PC-3 (cell line): ENCODE data around the gene CEP85L. TPM values are rescaled to one million over a fixed set of nuclear protein-coding genes. Genes with fewer than 3 reads are reported as not detected.

Source experiments
- ATAC-seq: fragments of 200-7000 bp; cut with Tn5 transposase; 2 replicates; pipeline ENCODE4 v1.9.1; 2020; ENCODE audit warnings: mild to moderate bottlenecking, moderate library complexity
- BruUV-seq: library from RNA; stranded (reverse); fragments of 400-500 nt; replicated peaks from 2 replicates; lab custom pipeline; 2021; lab: Mats Ljungman, UMichigan
- CTCF ChIA-PET: fragments of 300-600 bp; sonication (Branson Sonifier 250); formaldehyde crosslinking; loops from one replicate; lab custom pipeline; 2022; ENCODE audit warnings: antibody characterized with exemption; lab: Charles Lee
- POLR2A ChIA-PET: fragments of 300-600 bp; sonication (Branson Sonifier 250); formaldehyde crosslinking; loops from one replicate; lab custom pipeline; 2022; ENCODE audit warnings: antibody characterized with exemption; ENCODE audit not compliant: unreplicated experiment; lab: Charles Lee
- DNase-seq: peaks from one replicate; pipeline ENCODE4 v3.0.0-alpha.2; 2015
- H2AFZ ChIP-seq: fragments of 300-600 bp; sonication (generic); 2 replicates; pipeline ENCODE4 v1.6.0; 2016; ENCODE audit warnings: antibody characterized with exemption, low read length
- H3F3A ChIP-seq: fragments of 300-600 bp; sonication (generic); one replicate; pipeline ENCODE4 v1.6.0; 2017; ENCODE audit warnings: antibody characterized with exemption, low read length, control low read depth, mild to moderate bottlenecking; ENCODE audit not compliant: unreplicated experiment
- H3K27ac ChIP-seq: fragments of 300-600 bp; sonication (generic); 2 replicates; pipeline ENCODE4 v1.5.1; 2016; ENCODE audit warnings: mild to moderate bottlenecking, low read length
- H3K27me3 ChIP-seq: fragments of 300-600 bp; sonication (generic); 2 replicates; pipeline ENCODE4 v1.6.1; 2016; ENCODE audit warnings: low read length, mixed read lengths
- H3K36me3 ChIP-seq: fragments of 300-600 bp; sonication (generic); 2 replicates; pipeline ENCODE4 v1.6.1; 2016; ENCODE audit warnings: low read depth, mixed run types, low read length, mixed read lengths
- H3K4me1 ChIP-seq: fragments of 300-600 bp; sonication (generic); 2 replicates; pipeline ENCODE4 v1.5.1; 2016; ENCODE audit warnings: low read length; ENCODE audit not compliant: insufficient read depth
- H3K4me2 ChIP-seq: fragments of 300-600 bp; sonication (generic); 2 replicates; pipeline ENCODE4 v1.6.0; 2016; ENCODE audit warnings: low read length
- H3K4me3 ChIP-seq: fragments of 300-600 bp; sonication (generic); 2 replicates; pipeline ENCODE4 v1.5.1; 2016; ENCODE audit warnings: mild to moderate bottlenecking, low read length, mixed read lengths
- H3K79me2 ChIP-seq: fragments of 300-600 bp; sonication (generic); 2 replicates; pipeline ENCODE4 v1.6.1; 2017; ENCODE audit warnings: low read length, mixed read lengths
- H3K9ac ChIP-seq: fragments of 300-600 bp; sonication (generic); 2 replicates; pipeline ENCODE4 v1.6.0; 2016; ENCODE audit warnings: mild to moderate bottlenecking, low read length
- H3K9me2 ChIP-seq: fragments of 300-600 bp; sonication (generic); replicated peaks from 2 replicates; pipeline ENCODE4 v1.6.1; 2016; ENCODE audit warnings: mixed run types, low read length, mixed read lengths
- H3K9me3 ChIP-seq: fragments of 300-600 bp; sonication (generic); 2 replicates; pipeline ENCODE4 v1.6.1; 2016; ENCODE audit warnings: low read length, mixed read lengths
- H4K20me1 ChIP-seq: fragments of 300-600 bp; sonication (generic); 2 replicates; pipeline ENCODE4 v1.6.1; 2016; ENCODE audit warnings: low read length, mixed read lengths
- EZH2 ChIP-seq: fragments of 300-600 bp; sonication (generic); IDR thresholded peaks from one replicate; pipeline ENCODE4 v1.6.1; 2017; ENCODE audit warnings: antibody characterized with exemption, mild to moderate bottlenecking, low read length; ENCODE audit not compliant: unreplicated experiment
- EZH2phosphoT487 ChIP-seq: fragments of 300-600 bp; sonication (generic); IDR thresholded peaks from 2 replicates; pipeline ENCODE4 v1.6.1; 2018; ENCODE audit warnings: mild to moderate bottlenecking, antibody characterized with exemption, low read length, borderline replicate concordance
- intact Hi-C: fragments of 100-400 bp; cut with micrococcal nuclease; formaldehyde crosslinking; loops from 2 replicates; pipeline ENCODE4 v1.9.0; 2023
- total RNA-seq: library from RNA; depleted of rRNA; stranded (reverse); fragments of >200 nt; gene quantifications from 2 replicates; pipeline ENCODE4 v1.2.3, GENCODE V29; 2014
- TF ChIP-seq, protein P1 (sequence below): fragments of 300-600 bp; sonication (generic); conservative IDR thresholded peaks from 2 replicates; pipeline ENCODE4 v1.5.1; 2017; ENCODE audit warnings: antibody characterized with exemption, low read depth, mild to moderate bottlenecking, low read length

CEP85L gene
- total RNA-seq, 1 experiment from 2014 or later = 7.8 TPM

DNA sequence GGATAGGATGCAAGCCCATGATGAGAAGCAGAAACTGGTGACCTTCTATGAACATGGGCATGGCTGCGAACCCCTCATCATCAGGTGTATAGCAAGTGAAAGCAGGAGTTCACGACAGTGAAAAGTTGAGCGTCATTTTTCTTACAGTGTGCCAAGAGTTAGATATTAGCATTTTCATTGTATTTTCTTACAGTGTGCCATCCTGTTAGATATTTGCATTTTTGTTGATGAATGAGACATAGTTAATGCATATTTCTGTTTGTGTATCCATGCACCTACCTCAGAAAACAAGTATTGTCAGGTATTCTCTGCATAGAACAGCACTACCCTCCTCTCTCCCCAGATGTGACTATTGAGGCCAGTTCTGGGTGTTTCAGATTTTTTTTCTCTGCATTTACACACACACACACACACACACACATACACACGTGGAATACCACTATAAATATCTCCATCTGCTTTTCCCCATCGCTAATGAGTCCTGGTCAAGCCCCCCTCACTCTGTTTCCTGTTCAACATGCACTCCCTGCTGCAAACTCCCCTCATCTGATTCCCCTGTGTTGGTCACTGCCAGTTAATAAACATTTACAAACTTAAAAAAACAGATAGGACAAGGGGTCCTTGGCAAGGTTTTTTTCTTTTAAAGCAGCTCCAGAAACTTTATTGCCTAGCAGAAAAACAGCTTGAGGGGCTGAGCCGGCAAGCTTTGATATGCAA lies 61.6 kb downstream of the CEP85L start:
- ATAC-seq (no peak), DNase-seq (no peak)
- H3K4me3 ChIP-seq = no peak overlapping the region
- no peaks in the 10 kb centered on the region for H4K20me1 ChIP-seq
- intact Hi-C loops = no loop called here
- ChIA-PET POLR2A (no interaction called here), CTCF (no interaction called here)
- no peak overlapping the region for H3K9ac ChIP-seq
- H3K9me3 ChIP-seq = no peaks in the 10 kb centered on the region
- H3K9me2 ChIP-seq = no peaks in the 10 kb centered on the region
- TF ChIP-seq EZH2phosphoT487 (no peak), EZH2 (no peak)
- TF ChIP-seq, protein P1, sequence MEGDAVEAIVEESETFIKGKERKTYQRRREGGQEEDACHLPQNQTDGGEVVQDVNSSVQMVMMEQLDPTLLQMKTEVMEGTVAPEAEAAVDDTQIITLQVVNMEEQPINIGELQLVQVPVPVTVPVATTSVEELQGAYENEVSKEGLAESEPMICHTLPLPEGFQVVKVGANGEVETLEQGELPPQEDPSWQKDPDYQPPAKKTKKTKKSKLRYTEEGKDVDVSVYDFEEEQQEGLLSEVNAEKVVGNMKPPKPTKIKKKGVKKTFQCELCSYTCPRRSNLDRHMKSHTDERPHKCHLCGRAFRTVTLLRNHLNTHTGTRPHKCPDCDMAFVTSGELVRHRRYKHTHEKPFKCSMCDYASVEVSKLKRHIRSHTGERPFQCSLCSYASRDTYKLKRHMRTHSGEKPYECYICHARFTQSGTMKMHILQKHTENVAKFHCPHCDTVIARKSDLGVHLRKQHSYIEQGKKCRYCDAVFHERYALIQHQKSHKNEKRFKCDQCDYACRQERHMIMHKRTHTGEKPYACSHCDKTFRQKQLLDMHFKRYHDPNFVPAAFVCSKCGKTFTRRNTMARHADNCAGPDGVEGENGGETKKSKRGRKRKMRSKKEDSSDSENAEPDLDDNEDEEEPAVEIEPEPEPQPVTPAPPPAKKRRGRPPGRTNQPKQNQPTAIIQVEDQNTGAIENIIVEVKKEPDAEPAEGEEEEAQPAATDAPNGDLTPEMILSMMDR = no peak
- H3K79me2 ChIP-seq = no peaks in the 10 kb centered on the region
- no peaks in the 10 kb centered on the region for H3K4me1 ChIP-seq
- no peaks in the 10 kb centered on the region for H3K27me3 ChIP-seq
- H3K27ac ChIP-seq = no peak overlapping the region
- no peak overlapping the region for H2AFZ ChIP-seq
- no TSS peak for BruUV-seq
- H3F3A ChIP-seq = no peaks in the 10 kb centered on the region
- H3K4me2 ChIP-seq = no peak overlapping the region
- H3K36me3 ChIP-seq = no peaks in the 10 kb centered on the region

DNA sequence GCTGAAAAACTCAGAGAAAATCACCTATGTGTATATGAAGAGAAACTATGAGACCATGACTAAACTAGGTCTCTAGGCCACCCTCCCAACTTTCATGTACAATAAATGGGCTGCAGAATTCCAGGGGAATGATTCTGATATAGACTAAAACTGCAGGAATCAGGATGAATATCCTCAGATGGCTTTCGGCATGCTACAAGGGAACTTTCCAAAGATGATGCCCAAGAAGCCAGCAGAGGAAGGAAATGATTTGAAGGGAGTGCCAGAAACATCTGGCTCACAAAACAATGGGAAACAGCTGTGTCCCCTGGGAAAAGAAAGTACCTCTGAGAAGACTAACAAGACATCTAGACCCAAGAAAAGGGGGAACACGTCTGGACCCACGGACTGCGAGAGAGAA lies 62.2 kb downstream of the CEP85L start:
- Histone ChIP-seq H3K4me2 (no peak overlapping the region), H3K4me3 (no peak overlapping the region), H2AFZ (no peak overlapping the region), H3F3A (no peaks in the 10 kb centered on the region), H3K4me1 (no peaks in the 10 kb centered on the region), H3K79me2 (no peaks in the 10 kb centered on the region), H3K27me3 (no peaks in the 10 kb centered on the region), H3K9me3 (no peaks in the 10 kb centered on the region), H3K27ac (no peak overlapping the region), H3K9ac (no peak overlapping the region), H4K20me1 (no peaks in the 10 kb centered on the region), H3K36me3 (no peaks in the 10 kb centered on the region), H3K9me2 (no peaks in the 10 kb centered on the region)
- ChIA-PET CTCF (no interaction called here), POLR2A (no interaction called here)
- DNase-seq (no peak), ATAC-seq (no peak)
- TF ChIP-seq, protein P1 = no peak
- TF ChIP-seq EZH2 = no peak
- no peak for TF ChIP-seq EZH2phosphoT487
- no TSS peak for BruUV-seq
- intact Hi-C loops = no loop called here

DNA sequence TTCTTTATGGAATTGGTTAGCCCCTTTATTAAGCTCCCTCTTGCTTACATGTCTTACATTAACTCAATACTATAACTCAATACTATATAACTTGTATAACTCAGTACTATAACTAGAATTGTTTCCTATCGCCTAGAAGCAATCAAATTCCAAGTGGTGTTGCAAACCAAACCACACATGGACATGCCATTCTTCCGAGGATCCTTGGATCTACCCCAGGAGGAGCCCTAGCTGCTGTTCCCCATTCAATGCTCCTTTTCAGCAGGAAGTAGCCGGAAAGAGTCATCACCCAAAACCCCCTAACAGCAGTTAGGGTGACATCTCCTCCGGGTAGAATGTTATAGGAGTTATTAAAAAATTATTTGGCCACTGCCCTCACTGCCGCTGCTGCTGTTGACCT lies 62.8 kb downstream of the CEP85L start:
- TF ChIP-seq, protein P1 = no peak
- TF ChIP-seq EZH2phosphoT487 (no peak), EZH2 (no peak)
- Histone ChIP-seq H3K27ac (no peak overlapping the region), H4K20me1 (no peaks in the 10 kb centered on the region), H3K9me2 (no peaks in the 10 kb centered on the region), H3K79me2 (no peaks in the 10 kb centered on the region), H3K9me3 (no peaks in the 10 kb centered on the region), H3K4me1 (no peaks in the 10 kb centered on the region), H2AFZ (no peak overlapping the region), H3K9ac (no peak overlapping the region), H3K27me3 (no peaks in the 10 kb centered on the region), H3K4me3 (no peak overlapping the region), H3K4me2 (no peak overlapping the region), H3F3A (no peaks in the 10 kb centered on the region), H3K36me3 (no peaks in the 10 kb centered on the region)
- intact Hi-C loops = no loop called here
- ATAC-seq (no peak), DNase-seq (no peak)
- BruUV-seq = no TSS peak
- ChIA-PET POLR2A (no interaction called here), CTCF (no interaction called here)
